HepG2 (cell line): ENCODE data around the gene SVOP. TPM values are rescaled to one million over a fixed set of nuclear protein-coding genes. Genes with fewer than 3 reads are reported as not detected.

Experiments used
- ATAC-seq: fragments of 200-7000 bp; cut with Tn5 transposase; 3 replicates; pipeline ENCODE4 v1.9.1; 2020; ENCODE audit warnings: mild to moderate bottlenecking, moderate library complexity
- BruUV-seq: library from RNA; stranded (reverse); fragments of 400-500 nt; replicated peaks from 2 replicates; lab custom pipeline; 2021; lab: Mats Ljungman, UMichigan
- CTCF ChIA-PET: fragments of 300-600 bp; formaldehyde crosslinking; extraction: SDS; loops from one replicate; lab custom pipeline; 2021; ENCODE audit warnings: low total read pairs, inconsistent platforms, low intra/inter-chr PET ratio; lab: Yijun Ruan, JAX
- POLR2A ChIA-PET: fragments of 350-600 bp; sonication (Branson Sonifier 250); formaldehyde crosslinking; loops from one replicate; lab custom pipeline; 2020; ENCODE audit warnings: antibody characterized with exemption, inconsistent platforms; lab: Yijun Ruan, JAX
- DNase-seq: peaks from one replicate; pipeline ENCODE4 v3.0.0-alpha.2; 2015; ENCODE audit warnings: low spot score
- FAIRE-seq: peaks from 3 replicates; lab custom pipeline; 2011; peaks lifted over from hg19 to GRCh38; lab: Jason Lieb, UNC
- H2AFZ ChIP-seq: one replicate; pipeline ENCODE4 v1.6.1; 2011; ENCODE audit warnings: low read length, inconsistent platforms
- H3K27ac ChIP-seq: fragments of 300-600 bp; 3 replicates; pipeline ENCODE4 v1.8.0; 2011; ENCODE audit warnings: mixed run types, mild to moderate bottlenecking, mixed read lengths, low read length, inconsistent platforms; ENCODE audit not compliant: insufficient read depth; ENCODE audit errors: extremely low read length
- H3K27me3 ChIP-seq, 2 experiments: fragments of 200-600 bp in 1 of 2; 2 replicates in 1 of 2; 3 replicates in 1 of 2; pipeline versions ENCODE4 v1.6.0 to v1.8.0; 2011; ENCODE audit warnings: low read length in 2 of 2, mild to moderate bottlenecking in 2 of 2, moderate library complexity in 2 of 2, inconsistent platforms in 1 of 2; ENCODE audit not compliant: insufficient read depth in 2 of 2, control insufficient read depth in 1 of 2
- H3K36me3 ChIP-seq, 2 experiments: fragments of 200-600 bp in 1 of 2; replicated peaks in 1 of 2; 2 replicates in 1 of 2; 3 replicates in 1 of 2; pipeline versions ENCODE4 v1.5.1 to v1.8.0; 2011; ENCODE audit warnings: low read length in 2 of 2, inconsistent platforms in 1 of 2; ENCODE audit not compliant: insufficient read depth in 2 of 2, control insufficient read depth in 1 of 2
- H3K4me1 ChIP-seq: 2 replicates; pipeline ENCODE4 v1.5.1; 2012; ENCODE audit warnings: low read length, inconsistent platforms; ENCODE audit not compliant: insufficient read depth
- H3K4me2 ChIP-seq: 2 replicates; pipeline ENCODE4 v1.6.0; 2011; ENCODE audit warnings: low read depth, low read length, inconsistent platforms
- H3K4me3 ChIP-seq, 3 experiments: fragments of 200-600 bp in 1 of 3; sonication (generic), shearing (Covaris generic) in 1 of 3; replicated peaks in 1 of 3; 2 replicates each; pipeline ENCODE4 v1.5.1; 2011 to 2016; ENCODE audit warnings: low read length in 3 of 3, inconsistent platforms in 2 of 3, low read depth in 2 of 3, mild to moderate bottlenecking in 2 of 3, control low read depth in 1 of 3, mixed read lengths in 1 of 3; ENCODE audit not compliant: insufficient read depth in 1 of 3
- H3K79me2 ChIP-seq: one replicate; pipeline ENCODE4 v1.6.1; 2011; ENCODE audit warnings: low read length, inconsistent platforms; ENCODE audit not compliant: insufficient read depth
- H3K9ac ChIP-seq: 2 replicates; pipeline ENCODE4 v1.6.0; 2011; ENCODE audit warnings: mild to moderate bottlenecking, low read depth, low read length, inconsistent platforms; ENCODE audit not compliant: insufficient read depth
- H3K9me3 ChIP-seq: 2 replicates; pipeline ENCODE4 v1.5.1; 2012; ENCODE audit warnings: mild to moderate bottlenecking, low read length
- H4K20me1 ChIP-seq: 2 replicates; pipeline ENCODE4 v1.6.0; 2011; ENCODE audit warnings: inconsistent platforms, mild to moderate bottlenecking, low read length, moderate library complexity; ENCODE audit not compliant: insufficient read depth
- HNRNPLL ChIP-seq: fragments of 200-400 bp; formaldehyde crosslinking; IDR thresholded peaks from 2 replicates; pipeline ENCODE4 v1.6.1; 2017; ENCODE audit warnings: mild to moderate bottlenecking, low read depth, low read length; ENCODE audit not compliant: poor library complexity, severe bottlenecking
- NAIF1 ChIP-seq: sonication (generic); formaldehyde crosslinking; IDR thresholded peaks from 2 replicates; pipeline ENCODE4 v1.5.0; 2020; ENCODE audit warnings: mild to moderate bottlenecking, missing genetic modification reagents, borderline replicate concordance
- RFXANK ChIP-seq: IDR thresholded peaks from 2 replicates; pipeline ENCODE4 v1.6.1; 2016
- SYNCRIP ChIP-seq: fragments of 200-400 bp; formaldehyde crosslinking; IDR thresholded peaks from 2 replicates; pipeline ENCODE4 v1.6.1; 2018; ENCODE audit warnings: mild to moderate bottlenecking, low read depth, low read length; ENCODE audit not compliant: insufficient read depth
- THAP11 ChIP-seq: IDR thresholded peaks from 2 replicates; pipeline ENCODE4 v1.6.1; 2016; ENCODE audit warnings: missing biosample characterization, missing genetic modification reagents
- ZKSCAN8 ChIP-seq: IDR thresholded peaks from 2 replicates; pipeline ENCODE4 v1.6.1; 2016; ENCODE audit warnings: borderline replicate concordance, missing genetic modification reagents, missing compliant biosample characterization
- WGBS: methylation state at CpG from one replicate; pipeline ENCODE4 v1.1.6; 2017; ENCODE audit warnings: low lambda C conversion rate; 5-methylcytosine and 5-hydroxymethylcytosine counted together
- in situ Hi-C: cut with HindIII; loops from 2 replicates; pipeline ENCODE4 v1.10.0; 2017; ENCODE audit warnings: low pct_unique_long_range_greater_than_20kb; ENCODE audit not compliant: extremely low pct_ligation_motif_present
- intact Hi-C: fragments of 100-400 bp; cut with micrococcal nuclease; formaldehyde crosslinking; loops from one replicate; pipeline ENCODE4 v1.10.0; 2022; ENCODE audit not compliant: unreplicated experiment
- polyA plus RNA-seq, 8 experiments: library from polyadenylated mRNA; depleted of rRNA in 3 of 8; stranded (reverse) in 7 of 8; unstranded in 1 of 8; fragments of >200 nt; fragmentation: Illumina TruSeq in 4 of 8; extraction: Trizol in 4 of 8; gene quantifications; 2 replicates each; pipeline versions ENCODE4 v1.2.1 to v1.2.3, GENCODE V29; 2011 to 2016; ENCODE audit warnings: low read depth in 4 of 8, missing spikeins in 1 of 8, mixed read lengths in 1 of 8; ENCODE audit not compliant: insufficient read depth in 1 of 8
- total RNA-seq, 5 experiments: library from RNA; depleted of rRNA; stranded (reverse); fragments of >200 nt; fragmentation: Illumina TruSeq; extraction: Trizol; gene quantifications; 2 replicates each; pipeline ENCODE4 v1.2.3, GENCODE V29; 2016; ENCODE audit warnings: low read depth in 1 of 5
- TF ChIP-seq, protein P1 (sequence below): fragments of 450-650 bp; IDR thresholded peaks from 2 replicates; pipeline ENCODE4 v1.6.1; 2016

Gene SVOP
- total and polyA plus RNA-seq, 2 of the 13 experiments (the other 11 are each of a cell fraction or from before 2014, with no cell fraction given), result not detected

DNA sequence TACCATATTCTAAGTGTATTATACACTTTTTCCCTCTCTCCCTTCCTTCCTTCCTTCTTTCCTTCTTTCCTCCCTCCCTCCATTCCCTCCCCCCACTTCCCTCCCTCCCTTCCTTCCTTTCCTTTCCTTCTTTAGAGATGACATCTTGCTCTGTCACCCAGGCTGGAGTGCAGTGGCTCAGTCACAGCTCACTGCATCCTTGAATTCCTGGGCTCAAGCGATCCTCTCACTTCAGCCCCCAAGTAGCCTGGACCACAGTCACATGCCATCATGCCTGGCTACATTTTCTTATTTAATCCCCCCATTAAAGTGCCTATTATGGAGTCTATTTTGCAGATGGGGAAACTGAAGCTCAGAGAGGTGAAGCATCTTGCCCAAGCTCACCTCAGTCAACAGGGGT, 55.0 kb downstream of the SVOP start (continued):
- no peak for TF ChIP-seq RFXANK (CRISPR knock-in tag)

DNA sequence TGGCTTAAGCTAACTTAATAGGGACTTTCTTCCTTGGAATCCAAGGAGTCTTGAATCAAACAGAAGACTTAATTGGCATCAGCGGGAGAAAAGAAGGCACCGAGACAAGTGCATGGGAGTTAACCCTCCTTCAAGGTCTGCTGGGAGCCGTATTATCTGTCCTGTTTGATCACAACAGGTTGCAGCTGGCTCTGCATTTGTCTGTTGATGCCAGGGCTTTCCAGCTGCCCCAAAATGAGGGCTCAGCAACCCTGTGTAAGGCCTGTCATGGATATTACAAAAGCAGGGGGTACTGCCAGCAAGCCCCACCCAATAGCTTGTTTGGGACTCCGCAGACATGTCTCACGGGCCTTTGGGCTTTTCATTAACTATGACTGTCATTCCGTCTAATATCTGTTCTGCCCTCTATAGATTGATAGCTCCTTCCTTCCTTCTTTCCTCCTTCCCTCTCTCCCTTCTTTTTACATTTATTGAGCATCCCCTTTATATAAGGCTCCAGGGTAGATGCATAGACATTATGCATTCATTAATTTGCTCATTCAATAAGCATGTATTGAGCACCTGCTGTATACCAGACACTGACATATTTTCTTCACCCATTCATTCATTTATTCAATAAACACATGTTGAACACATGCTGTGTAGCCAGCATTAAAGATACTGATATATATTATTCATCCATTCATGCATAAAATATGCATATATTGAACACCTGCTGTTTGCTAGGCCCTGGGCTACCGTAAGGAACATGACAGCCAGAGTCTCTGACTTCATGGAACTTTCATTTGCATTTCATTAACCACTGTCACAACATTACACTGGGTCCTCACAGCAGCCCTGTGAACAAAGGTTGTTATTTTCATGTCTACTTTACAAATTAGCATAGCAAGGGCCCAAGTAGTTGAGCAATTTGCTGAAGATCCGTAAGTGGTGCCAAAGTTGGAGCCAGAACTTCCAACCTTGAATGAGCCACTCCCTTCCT, 56.2 kb downstream of the SVOP start:
- no peak overlapping the region for H3K4me2 ChIP-seq
- H3K4me1 ChIP-seq, result peaks cover 5% of the 10 kb centered on the region; the same call in 1 of the 2 replicates
- no peak overlapping the region for H3K4me3 ChIP-seq
- in situ Hi-C loops (no loop called here), intact Hi-C loops (no loop called here)
- H3K79me2 ChIP-seq, result no peaks in the 10 kb centered on the region
- ATAC-seq (no peak), FAIRE-seq (no peak), DNase-seq (no peak)
- TF ChIP-seq, protein P1, sequence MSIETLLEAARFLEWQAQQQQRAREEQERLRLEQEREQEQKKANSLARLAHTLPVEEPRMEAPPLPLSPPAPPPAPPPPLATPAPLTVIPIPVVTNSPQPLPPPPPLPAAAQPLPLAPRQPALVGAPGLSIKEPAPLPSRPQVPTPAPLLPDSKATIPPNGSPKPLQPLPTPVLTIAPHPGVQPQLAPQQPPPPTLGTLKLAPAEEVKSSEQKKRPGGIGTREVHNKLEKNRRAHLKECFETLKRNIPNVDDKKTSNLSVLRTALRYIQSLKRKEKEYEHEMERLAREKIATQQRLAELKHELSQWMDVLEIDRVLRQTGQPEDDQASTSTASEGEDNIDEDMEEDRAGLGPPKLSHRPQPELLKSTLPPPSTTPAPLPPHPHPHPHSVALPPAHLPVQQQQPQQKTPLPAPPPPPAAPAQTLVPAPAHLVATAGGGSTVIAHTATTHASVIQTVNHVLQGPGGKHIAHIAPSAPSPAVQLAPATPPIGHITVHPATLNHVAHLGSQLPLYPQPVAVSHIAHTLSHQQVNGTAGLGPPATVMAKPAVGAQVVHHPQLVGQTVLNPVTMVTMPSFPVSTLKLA, result peak; percentile 64
- TF ChIP-seq SYNCRIP (no peak), ZKSCAN8 (peak; percentile 65; the same call in 1 of the 2 replicates), HNRNPLL (no peak), THAP11 (CRISPR knock-in tag) (no peak), NAIF1 (CRISPR knock-in tag) (no peak)
- H3K9me3 ChIP-seq, result no peaks in the 10 kb centered on the region
- H3K27me3 ChIP-seq, result peaks cover 0 to 8% of the 10 kb centered on the region in 2 experiments; a peak in 1 of 5 replicates
- 5% methylated on average over 8 of the region's 8 CpGs for WGBS
- H3K36me3 ChIP-seq, result no peaks in the 10 kb centered on the region
- H2AFZ ChIP-seq, result no peak overlapping the region
- ChIA-PET POLR2A (no interaction called here), CTCF (no interaction called here)
- no peaks in the 10 kb centered on the region for H4K20me1 ChIP-seq
- H3K9ac ChIP-seq, result no peak overlapping the region
- no peak overlapping the region for H3K27ac ChIP-seq
- no TSS peak for BruUV-seq
